ENCODE data around the gene LMTK2. TPM values are rescaled to one million over a fixed set of nuclear protein-coding genes. Genes with fewer than 3 reads are reported as not detected.

Gene LMTK2
- total RNA-seq, 1 experiment from 2014 or later = 37.1 TPM

- Histone ChIP-seq H2AFZ (no peak overlapping the region), H3F3A (ENCODE audit: insufficient read depth, low read depth) (no peaks in the 10 kb centered on the region; the same call in 1 of the 2 replicates), H3K27ac (no peak overlapping the region), H3K79me2 (ENCODE audit: low read depth) (no peaks in the 10 kb centered on the region), H3K9me2 (ENCODE audit: insufficient read depth) (no peaks in the 10 kb centered on the region), H4K20me1 (ENCODE audit: insufficient read depth) (no peaks in the 10 kb centered on the region), H3K4me1 (replicated peaks; ENCODE audit: insufficient read depth) (no peaks in the 10 kb centered on the region), H3K27me3 (ENCODE audit: insufficient read depth, low read depth) (no peaks in the 10 kb centered on the region), H3K36me3 (ENCODE audit: low read depth) (no peaks in the 10 kb centered on the region), H3K9me3 (ENCODE audit: insufficient read depth, low read depth) (no peaks in the 10 kb centered on the region), H3K4me2 (no peak overlapping the region), H3K4me3 (no peak overlapping the region)
- ChIA-PET POLR2A (ENCODE audit: unreplicated experiment) (no interaction called here), CTCF (no interaction called here)
- BruUV-seq (replicated peaks) = no TSS peak
- intact Hi-C loops (cut with micrococcal nuclease; ENCODE audit: unreplicated experiment) = no loop called here
- TF ChIP-seq CTCF (conservative IDR thresholded peaks at IDR 0.05) = no peak
- no peak for TF ChIP-seq EZH2 (IDR thresholded peaks at IDR 0.05; ENCODE audit: low read depth)
- no peak for DNase-seq
Observed at GRCh38 chr7:98210513-98211220, 104.0 kb downstream of the LMTK2 start.

- Histone ChIP-seq H3F3A (ENCODE audit: insufficient read depth, low read depth) (no peaks in the 10 kb centered on the region; the same call in 1 of the 2 replicates), H3K36me3 (ENCODE audit: low read depth) (no peaks in the 10 kb centered on the region), H3K27me3 (ENCODE audit: insufficient read depth, low read depth) (no peaks in the 10 kb centered on the region), H3K27ac (no peak within 1 kb of the TSS), H3K9me2 (ENCODE audit: insufficient read depth) (no peaks in the 10 kb centered on the region), H2AFZ (no peak within 1 kb of the TSS), H3K9me3 (ENCODE audit: insufficient read depth, low read depth) (no peaks in the 10 kb centered on the region), H3K4me2 (no peak within 1 kb of the TSS), H3K4me1 (replicated peaks; ENCODE audit: insufficient read depth) (no peaks in the 10 kb centered on the region), H4K20me1 (ENCODE audit: insufficient read depth) (no peaks in the 10 kb centered on the region), H3K4me3 (no peak within 1 kb of the TSS), H3K79me2 (ENCODE audit: low read depth) (no peaks in the 10 kb centered on the region)
- ChIA-PET POLR2A (ENCODE audit: unreplicated experiment) (interaction anchor here (0.7 kb wide), 1 partner anchor 145 kb away, joined by 3 read pairs; no protein-coding TSS in a partner anchor), CTCF (no interaction called here)
- no TSS peak for BruUV-seq (replicated peaks)
- TF ChIP-seq EZH2 (IDR thresholded peaks at IDR 0.05; ENCODE audit: low read depth) (no peak), CTCF (conservative IDR thresholded peaks at IDR 0.05) (no peak)
- intact Hi-C loops (cut with micrococcal nuclease; ENCODE audit: unreplicated experiment) = no loop called here
- DNase-seq = peak in 1 of 2 experiments; percentile 45
Observed at GRCh38 chr7:98211221-98211675, 104.6 kb downstream of the LMTK2 start, which contains the start of gene BHLHA15. BHLHA15 (plus strand) TSS chr7:98211439; CDS start chr7:98212310, 871 bp downstream.

- no peaks in the 10 kb centered on the region for H4K20me1 ChIP-seq (ENCODE audit: insufficient read depth)
- H3K4me1 ChIP-seq (replicated peaks; ENCODE audit: insufficient read depth) = no peaks in the 10 kb centered on the region
- POLR2A ChIA-PET (ENCODE audit: unreplicated experiment) = interaction anchor here (0.6 to 0.7 kb wide), 2 partner anchors 144 to 339 kb away, joined by 3 to 9 read pairs; partner anchors contain the start of gene ASNS
- no peak overlapping the region for H3K4me2 ChIP-seq
- no peak overlapping the region for H3K27ac ChIP-seq
- H3K27me3 ChIP-seq (ENCODE audit: insufficient read depth, low read depth) = no peaks in the 10 kb centered on the region
- DNase-seq = no peak
- TF ChIP-seq EZH2 (IDR thresholded peaks at IDR 0.05; ENCODE audit: low read depth) (no peak), CTCF (conservative IDR thresholded peaks at IDR 0.05) (no peak)
- H3F3A ChIP-seq (ENCODE audit: insufficient read depth, low read depth) = no peaks in the 10 kb centered on the region; the same call in 1 of the 2 replicates
- intact Hi-C loops (cut with micrococcal nuclease; ENCODE audit: unreplicated experiment) = no loop called here
- no peak overlapping the region for H3K4me3 ChIP-seq
- CTCF ChIA-PET = no interaction called here
- H3K36me3 ChIP-seq (ENCODE audit: low read depth) = no peaks in the 10 kb centered on the region
- no peaks in the 10 kb centered on the region for H3K9me2 ChIP-seq (ENCODE audit: insufficient read depth)
- H2AFZ ChIP-seq = no peak overlapping the region
- no peaks in the 10 kb centered on the region for H3K9me3 ChIP-seq (ENCODE audit: insufficient read depth, low read depth)
- H3K79me2 ChIP-seq (ENCODE audit: low read depth) = no peaks in the 10 kb centered on the region
- no TSS peak for BruUV-seq (replicated peaks)
Observed at GRCh38 chr7:98211676-98212531, 105.2 kb downstream of the LMTK2 start.

All from PC-9 (cell line).